ENCODE measurements around the gene MMP20. TPM values are rescaled to one million over a fixed set of nuclear protein-coding genes. Genes with fewer than 3 reads are reported as not detected.

Gene MMP20
- total and polyA plus RNA-seq, 2 of the 13 experiments (the other 11 are each of a cell fraction or from before 2014, with no cell fraction given) = 0.05 TPM; not detected in 1

GRCh38 chr11:102647430-102647829 lies 22.3 kb upstream of the MMP20 start:
- Histone ChIP-seq H3K9ac (ENCODE audit: insufficient read depth, low read depth, low read length) (no peak overlapping the region), H3K79me2 (ENCODE audit: insufficient read depth, low read length) (no peaks in the 10 kb centered on the region), H3K9me3 (ENCODE audit: low read length) (no peaks in the 10 kb centered on the region), H3K27ac (ENCODE audit: extremely low read length, insufficient read depth, low read length) (no peak overlapping the region), H2AFZ (ENCODE audit: low read length) (no peak overlapping the region), H3K4me2 (ENCODE audit: low read depth, low read length) (no peak overlapping the region), H3K27me3 (ENCODE audit: control insufficient read depth in 1 of 2, insufficient read depth in 2 of 2, low read length in 2 of 2) (no peaks in the 10 kb centered on the region), H3K4me1 (ENCODE audit: insufficient read depth, low read length) (no peaks in the 10 kb centered on the region), H3K36me3 (replicated peaks in 1 of 2; ENCODE audit: control insufficient read depth in 1 of 2, insufficient read depth in 2 of 2, low read length in 2 of 2) (no peaks in the 10 kb centered on the region), H3K4me3 (replicated peaks in 1 of 3; ENCODE audit: insufficient read depth in 1 of 3, low read depth in 2 of 3, low read length in 3 of 3) (no peak overlapping the region), H4K20me1 (ENCODE audit: insufficient read depth, low read length) (no peaks in the 10 kb centered on the region)
- DNase-seq (ENCODE audit: low spot score) (no peak), ATAC-seq (no peak), FAIRE-seq (no peak)
- POLR2A ChIA-PET = no interaction called here
- in situ Hi-C loops (cut with HindIII; ENCODE audit: extremely low pct_ligation_motif_present, low pct_unique_long_range_greater_than_20kb) (no loop called here), intact Hi-C loops (cut with micrococcal nuclease; ENCODE audit: unreplicated experiment) (no loop called here)
- TF ChIP-seq CREB1 (IDR thresholded peaks at IDR 0.05) (no peak), CREB1 (CRISPR knock-in tag; IDR thresholded peaks at IDR 0.05) (no peak), IRX3 (CRISPR knock-in tag; IDR thresholded peaks at IDR 0.05; ENCODE audit: borderline replicate concordance, low read depth) (no peak), TEAD3 (CRISPR knock-in tag; optimal IDR thresholded peaks at IDR 0.05; ENCODE audit: borderline replicate concordance) (no peak)
- TF ChIP-seq, protein P1, sequence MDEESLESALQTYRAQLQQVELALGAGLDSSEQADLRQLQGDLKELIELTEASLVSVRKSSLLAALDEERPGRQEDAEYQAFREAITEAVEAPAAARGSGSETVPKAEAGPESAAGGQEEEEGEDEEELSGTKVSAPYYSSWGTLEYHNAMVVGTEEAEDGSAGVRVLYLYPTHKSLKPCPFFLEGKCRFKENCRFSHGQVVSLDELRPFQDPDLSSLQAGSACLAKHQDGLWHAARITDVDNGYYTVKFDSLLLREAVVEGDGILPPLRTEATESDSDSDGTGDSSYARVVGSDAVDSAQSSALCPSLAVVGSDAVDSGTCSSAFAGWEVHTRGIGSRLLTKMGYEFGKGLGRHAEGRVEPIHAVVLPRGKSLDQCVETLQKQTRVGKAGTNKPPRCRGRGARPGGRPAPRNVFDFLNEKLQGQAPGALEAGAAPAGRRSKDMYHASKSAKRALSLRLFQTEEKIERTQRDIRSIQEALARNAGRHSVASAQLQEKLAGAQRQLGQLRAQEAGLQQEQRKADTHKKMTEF (CRISPR knock-in tag; IDR thresholded peaks at IDR 0.05) = no peak
- no TSS peak for BruUV-seq (replicated peaks)
- CTCF ChIA-PET (ENCODE audit: low intra/inter-chr PET ratio, low total read pairs) = no interaction called here

DNA sequence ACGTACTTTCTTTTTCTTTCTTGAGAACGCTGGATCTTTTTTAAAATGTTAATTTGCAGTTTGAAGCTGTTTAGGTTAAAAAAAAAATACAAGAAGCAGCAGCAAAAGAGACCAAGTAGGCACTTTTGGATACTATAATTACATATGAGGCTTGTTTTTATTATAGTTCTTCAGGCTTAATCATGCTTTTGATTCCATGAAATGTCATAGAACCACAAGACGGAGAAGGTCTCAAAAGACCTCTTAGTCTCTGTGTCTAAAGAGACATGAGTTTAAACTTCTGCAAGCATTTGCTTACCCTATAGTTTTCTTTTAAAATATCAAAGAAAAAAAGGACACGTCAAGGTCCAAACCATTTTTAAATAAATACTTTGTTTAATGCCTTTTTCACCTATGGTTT lies 18.8 kb upstream of the MMP20 start:
- 82% methylated on average over 4 of the region's 4 CpGs for WGBS (ENCODE audit: low lambda C conversion rate)
- CTCF ChIA-PET (ENCODE audit: low intra/inter-chr PET ratio, low total read pairs) = no interaction called here
- no peak for ATAC-seq
- no peaks in the 10 kb centered on the region for H4K20me1 ChIP-seq (ENCODE audit: insufficient read depth, low read length)
- no peak overlapping the region for H3K4me3 ChIP-seq (replicated peaks in 1 of 3; ENCODE audit: insufficient read depth in 1 of 3, low read depth in 2 of 3, low read length in 3 of 3)
- H3K27ac ChIP-seq (ENCODE audit: extremely low read length, insufficient read depth, low read length) = no peak overlapping the region
- BruUV-seq (replicated peaks) = no TSS peak
- intact Hi-C loops (cut with micrococcal nuclease; ENCODE audit: unreplicated experiment) (no loop called here), in situ Hi-C loops (cut with HindIII; ENCODE audit: extremely low pct_ligation_motif_present, low pct_unique_long_range_greater_than_20kb) (no loop called here)
- no peak for TF ChIP-seq CCDC6 (CRISPR knock-in tag; IDR thresholded peaks at IDR 0.05)
- TF ChIP-seq MIER2 (CRISPR knock-in tag; IDR thresholded peaks at IDR 0.05) = no peak
- TF ChIP-seq, protein P2, sequence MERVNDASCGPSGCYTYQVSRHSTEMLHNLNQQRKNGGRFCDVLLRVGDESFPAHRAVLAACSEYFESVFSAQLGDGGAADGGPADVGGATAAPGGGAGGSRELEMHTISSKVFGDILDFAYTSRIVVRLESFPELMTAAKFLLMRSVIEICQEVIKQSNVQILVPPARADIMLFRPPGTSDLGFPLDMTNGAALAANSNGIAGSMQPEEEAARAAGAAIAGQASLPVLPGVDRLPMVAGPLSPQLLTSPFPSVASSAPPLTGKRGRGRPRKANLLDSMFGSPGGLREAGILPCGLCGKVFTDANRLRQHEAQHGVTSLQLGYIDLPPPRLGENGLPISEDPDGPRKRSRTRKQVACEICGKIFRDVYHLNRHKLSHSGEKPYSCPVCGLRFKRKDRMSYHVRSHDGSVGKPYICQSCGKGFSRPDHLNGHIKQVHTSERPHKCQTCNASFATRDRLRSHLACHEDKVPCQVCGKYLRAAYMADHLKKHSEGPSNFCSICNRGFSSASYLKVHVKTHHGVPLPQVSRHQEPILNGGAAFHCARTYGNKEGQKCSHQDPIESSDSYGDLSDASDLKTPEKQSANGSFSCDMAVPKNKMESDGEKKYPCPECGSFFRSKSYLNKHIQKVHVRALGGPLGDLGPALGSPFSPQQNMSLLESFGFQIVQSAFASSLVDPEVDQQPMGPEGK (CRISPR knock-in tag; IDR thresholded peaks at IDR 0.05) = no peak
- no peak for TF ChIP-seq JUN (CRISPR knock-in tag; IDR thresholded peaks at IDR 0.05)
- TF ChIP-seq ZNF468 (CRISPR knock-in tag; IDR thresholded peaks at IDR 0.05) = no peak
- TF ChIP-seq TARDBP (CRISPR knock-in tag; IDR thresholded peaks at IDR 0.05) = no peak
- TF ChIP-seq TCF7L2 (IDR thresholded peaks at IDR 0.05; ENCODE audit: low read depth, low read length) = no peak
- no peak for TF ChIP-seq ZHX1 (CRISPR knock-in tag; IDR thresholded peaks at IDR 0.05; ENCODE audit: low read depth)
- no peak for TF ChIP-seq ONECUT2 (CRISPR knock-in tag; IDR thresholded peaks at IDR 0.05)
- no peak for FAIRE-seq
- no peaks in the 10 kb centered on the region for H3K79me2 ChIP-seq (ENCODE audit: insufficient read depth, low read length)
- POLR2A ChIA-PET = no interaction called here
- no peak overlapping the region for H3K4me2 ChIP-seq (ENCODE audit: low read depth, low read length)
- no peaks in the 10 kb centered on the region; a peak in 1 of 5 replicates for H3K27me3 ChIP-seq (ENCODE audit: control insufficient read depth in 1 of 2, insufficient read depth in 2 of 2, low read length in 2 of 2)
- no peaks in the 10 kb centered on the region for H3K9me3 ChIP-seq (ENCODE audit: low read length)
- H3K9ac ChIP-seq (ENCODE audit: insufficient read depth, low read depth, low read length) = no peak overlapping the region
- peaks cover 13% of the 10 kb centered on the region for H3K4me1 ChIP-seq (ENCODE audit: insufficient read depth, low read length)
- DNase-seq (ENCODE audit: low spot score) = no peak
- H2AFZ ChIP-seq (ENCODE audit: low read length) = no peak overlapping the region
- H3K36me3 ChIP-seq (replicated peaks in 1 of 2; ENCODE audit: control insufficient read depth in 1 of 2, insufficient read depth in 2 of 2, low read length in 2 of 2) = no peaks in the 10 kb centered on the region

Data from HepG2 (cell line).